Measurements from ENCODE around the gene AOPEP. TPM values are rescaled to one million over a fixed set of nuclear protein-coding genes. Genes with fewer than 3 reads are reported as not detected.

Gene AOPEP
- total and polyA plus RNA-seq, 4 donors: 210 to 311 (median 285) TPM

DNA sequence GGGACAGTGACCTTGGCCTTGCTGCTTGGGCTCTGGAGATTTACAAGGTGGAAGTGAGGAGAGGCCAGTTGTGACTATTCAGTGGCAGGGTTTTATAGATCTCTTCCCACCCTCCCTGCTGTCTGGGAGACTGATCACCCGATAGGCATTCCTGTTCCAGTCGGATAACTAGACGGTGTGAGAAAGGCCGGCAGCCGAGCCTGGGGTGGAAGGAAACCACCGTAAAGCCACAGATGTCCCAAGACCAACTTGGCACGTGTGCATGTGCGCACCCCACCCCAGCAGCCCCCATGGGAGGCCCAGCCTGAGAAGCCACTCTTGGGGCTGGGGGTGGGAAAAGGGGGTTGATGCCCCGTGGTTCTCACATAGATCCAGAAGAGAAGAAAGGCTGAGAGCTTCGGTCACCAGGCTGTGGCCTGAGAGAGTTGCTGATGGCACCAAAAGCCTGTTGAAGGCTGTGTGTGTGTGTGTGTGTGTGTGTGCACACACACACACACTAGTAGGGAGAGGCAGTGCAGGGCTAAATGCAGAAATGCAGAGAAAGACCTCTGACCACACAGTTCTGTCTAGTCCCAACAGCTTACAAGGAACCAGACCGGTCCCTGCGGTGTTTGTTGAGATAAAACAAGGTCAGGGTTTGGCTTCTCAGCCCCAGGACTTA is 365.2 kb downstream of the AOPEP start:
- intact Hi-C loops (cut with DNase I): no loop called here
- peak; percentile 20 for ATAC-seq (ENCODE audit: low FRiP score)
- Histone ChIP-seq H3K4me3 (ENCODE audit: low read length in 2 of 2) (no peak overlapping the region), H3K27me3 (ENCODE audit: control insufficient read depth in 1 of 2, insufficient read depth in 2 of 2, low read length in 1 of 2) (no peaks in the 10 kb centered on the region), H3K9me3 (ENCODE audit: control insufficient read depth, low read length) (no peaks in the 10 kb centered on the region), H3K27ac (ENCODE audit: low read depth in 1 of 2, low read length in 2 of 2) (peak overlapping the region; percentile 75 to 79), H3K4me1 (ENCODE audit: control insufficient read depth in 1 of 2, insufficient read depth in 2 of 2, low read length in 2 of 2) (peaks cover 0 to 9% of the 10 kb centered on the region in 2 donors), H3K36me3 (ENCODE audit: control insufficient read depth in 1 of 2, insufficient read depth in 2 of 2, low read length in 1 of 2) (no peaks in the 10 kb centered on the region)
- WGBS, 2 donors: 10 to 11% methylated on average over 12 of the region's 12 CpGs
- DNase-seq: peak; percentile 53 to 75

- peak overlapping the region; percentile 75 to 79 for H3K27ac ChIP-seq (ENCODE audit: low read depth in 1 of 2, low read length in 2 of 2)
- intact Hi-C loops (cut with DNase I): no loop called here
- peak; percentile 81 to 82 for DNase-seq
- H3K36me3 ChIP-seq (ENCODE audit: control insufficient read depth in 1 of 2, insufficient read depth in 2 of 2, low read length in 1 of 2): no peaks in the 10 kb centered on the region
- 3 to 6% methylated on average over 19 of the region's 19 CpGs for WGBS, 2 donors
- H3K4me3 ChIP-seq (ENCODE audit: low read length in 2 of 2): no peak overlapping the region
- no peaks in the 10 kb centered on the region for H3K9me3 ChIP-seq (ENCODE audit: control insufficient read depth, low read length)
- peaks cover 0 to 9% of the 10 kb centered on the region in 2 donors for H3K4me1 ChIP-seq (ENCODE audit: control insufficient read depth in 1 of 2, insufficient read depth in 2 of 2, low read length in 2 of 2)
- peak; percentile 16 for ATAC-seq (ENCODE audit: low FRiP score)
- no peaks in the 10 kb centered on the region for H3K27me3 ChIP-seq (ENCODE audit: control insufficient read depth in 1 of 2, insufficient read depth in 2 of 2, low read length in 1 of 2)
These were observed 366.0 kb downstream of the AOPEP start for GRCh38 chr9:95092262-95093072.

- peak in 1 of 2 donors; percentile 6 for DNase-seq
- Histone ChIP-seq H3K27me3 (ENCODE audit: control insufficient read depth in 1 of 2, insufficient read depth in 2 of 2, low read length in 1 of 2) (no peaks in the 10 kb centered on the region), H3K27ac (ENCODE audit: low read depth in 1 of 2, low read length in 2 of 2) (peak overlapping the region in 1 of 2 donors; percentile 33), H3K9me3 (ENCODE audit: control insufficient read depth, low read length) (no peaks in the 10 kb centered on the region), H3K36me3 (ENCODE audit: control insufficient read depth in 1 of 2, insufficient read depth in 2 of 2, low read length in 1 of 2) (no peaks in the 10 kb centered on the region), H3K4me1 (ENCODE audit: control insufficient read depth in 1 of 2, insufficient read depth in 2 of 2, low read length in 2 of 2) (peaks cover 2 to 8% of the 10 kb centered on the region in 2 donors), H3K4me3 (ENCODE audit: low read length in 2 of 2) (no peak overlapping the region)
- intact Hi-C loops (cut with DNase I): no loop called here
- 85 to 87% methylated on average over 16 of the region's 16 CpGs for WGBS, 2 donors
- ATAC-seq (ENCODE audit: low FRiP score): no peak
These were observed 367.1 kb downstream of the AOPEP start for GRCh38 chr9:95093586-95093985.

- Histone ChIP-seq H3K9me3 (ENCODE audit: control insufficient read depth, low read length) (no peaks in the 10 kb centered on the region), H3K27me3 (ENCODE audit: control insufficient read depth in 1 of 2, insufficient read depth in 2 of 2, low read length in 1 of 2) (no peaks in the 10 kb centered on the region), H3K4me3 (ENCODE audit: low read length in 2 of 2) (no peak overlapping the region), H3K4me1 (ENCODE audit: control insufficient read depth in 1 of 2, insufficient read depth in 2 of 2, low read length in 2 of 2) (peaks cover 2 to 8% of the 10 kb centered on the region in 2 donors), H3K27ac (ENCODE audit: low read depth in 1 of 2, low read length in 2 of 2) (peak overlapping the region in 1 of 2 donors; percentile 33), H3K36me3 (ENCODE audit: control insufficient read depth in 1 of 2, insufficient read depth in 2 of 2, low read length in 1 of 2) (no peaks in the 10 kb centered on the region)
- 87 to 89% methylated on average over 10 of the region's 10 CpGs for WGBS, 2 donors
- ATAC-seq (ENCODE audit: low FRiP score) (no peak), DNase-seq (no peak)
- intact Hi-C loops (cut with DNase I): no loop called here
These were observed 367.5 kb downstream of the AOPEP start for GRCh38 chr9:95094002-95094401.

GRCh38 chr9:95095641-95096355 is 369.3 kb downstream of the AOPEP start:
- Histone ChIP-seq H3K4me3 (ENCODE audit: low read length in 2 of 2) (no peak overlapping the region), H3K36me3 (ENCODE audit: control insufficient read depth in 1 of 2, insufficient read depth in 2 of 2, low read length in 1 of 2) (no peaks in the 10 kb centered on the region), H3K27ac (ENCODE audit: low read depth in 1 of 2, low read length in 2 of 2) (peak overlapping the region in 1 of 2 donors; percentile 4), H3K27me3 (ENCODE audit: control insufficient read depth in 1 of 2, insufficient read depth in 2 of 2, low read length in 1 of 2) (no peaks in the 10 kb centered on the region), H3K9me3 (ENCODE audit: control insufficient read depth, low read length) (no peaks in the 10 kb centered on the region), H3K4me1 (ENCODE audit: control insufficient read depth in 1 of 2, insufficient read depth in 2 of 2, low read length in 2 of 2) (peaks cover 5 to 7% of the 10 kb centered on the region in 2 donors)
- 76 to 80% methylated on average over 22 of the region's 22 CpGs for WGBS, 2 donors
- no peak for ATAC-seq (ENCODE audit: low FRiP score)
- DNase-seq: peak in 1 of 2 donors; percentile 38
- intact Hi-C loops (cut with DNase I): no loop called here

- H3K9me3 ChIP-seq (ENCODE audit: control insufficient read depth, low read length): no peaks in the 10 kb centered on the region
- H3K27me3 ChIP-seq (ENCODE audit: control insufficient read depth in 1 of 2, insufficient read depth in 2 of 2, low read length in 1 of 2): no peaks in the 10 kb centered on the region
- H3K4me3 ChIP-seq (ENCODE audit: low read length in 2 of 2): no peak overlapping the region
- no peak overlapping the region for H3K27ac ChIP-seq (ENCODE audit: low read depth in 1 of 2, low read length in 2 of 2)
- intact Hi-C loops (cut with DNase I): no loop called here
- H3K36me3 ChIP-seq (ENCODE audit: control insufficient read depth in 1 of 2, insufficient read depth in 2 of 2, low read length in 1 of 2): no peaks in the 10 kb centered on the region
- WGBS, 2 donors: 91 to 92% methylated on average over 12 of the region's 12 CpGs
- peaks cover 3 to 5% of the 10 kb centered on the region in 2 donors for H3K4me1 ChIP-seq (ENCODE audit: control insufficient read depth in 1 of 2, insufficient read depth in 2 of 2, low read length in 2 of 2)
- ATAC-seq (ENCODE audit: low FRiP score) (no peak), DNase-seq (peak in 1 of 2 donors; percentile 46)
These were observed 369.9 kb downstream of the AOPEP start for GRCh38 chr9:95096381-95096780.

DNA sequence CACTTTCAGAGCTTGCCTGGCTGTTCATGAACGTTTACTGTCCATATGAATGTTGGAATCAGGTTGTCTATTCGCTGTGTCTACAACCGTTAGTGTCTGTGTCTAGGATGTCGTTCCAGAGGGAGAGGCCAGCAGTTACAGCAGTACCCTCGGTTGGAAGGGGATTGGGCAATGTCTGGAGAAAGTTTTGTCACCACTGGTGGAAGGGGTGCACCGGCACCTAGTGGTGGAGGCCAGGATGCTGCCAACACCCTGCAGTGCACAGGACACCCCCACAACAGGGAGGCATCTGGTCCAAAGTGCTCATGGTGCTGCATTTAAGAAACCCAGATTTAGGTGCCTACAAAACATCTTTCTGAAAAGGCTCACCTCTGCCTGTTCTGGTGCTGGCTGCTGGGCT is 370.3 kb downstream of the AOPEP start:
- Histone ChIP-seq H3K4me1 (ENCODE audit: control insufficient read depth in 1 of 2, insufficient read depth in 2 of 2, low read length in 2 of 2) (peaks cover 0 to 5% of the 10 kb centered on the region in 2 donors), H3K36me3 (ENCODE audit: control insufficient read depth in 1 of 2, insufficient read depth in 2 of 2, low read length in 1 of 2) (no peaks in the 10 kb centered on the region), H3K27ac (ENCODE audit: low read depth in 1 of 2, low read length in 2 of 2) (no peak overlapping the region), H3K4me3 (ENCODE audit: low read length in 2 of 2) (no peak overlapping the region), H3K27me3 (ENCODE audit: control insufficient read depth in 1 of 2, insufficient read depth in 2 of 2, low read length in 1 of 2) (no peaks in the 10 kb centered on the region), H3K9me3 (ENCODE audit: control insufficient read depth, low read length) (no peaks in the 10 kb centered on the region)
- ATAC-seq (ENCODE audit: low FRiP score) (no peak), DNase-seq (peak in 1 of 2 donors; percentile 11)
- intact Hi-C loops (cut with DNase I): no loop called here
- WGBS, 2 donors: 74 to 76% methylated on average over 6 of the region's 6 CpGs

DNA sequence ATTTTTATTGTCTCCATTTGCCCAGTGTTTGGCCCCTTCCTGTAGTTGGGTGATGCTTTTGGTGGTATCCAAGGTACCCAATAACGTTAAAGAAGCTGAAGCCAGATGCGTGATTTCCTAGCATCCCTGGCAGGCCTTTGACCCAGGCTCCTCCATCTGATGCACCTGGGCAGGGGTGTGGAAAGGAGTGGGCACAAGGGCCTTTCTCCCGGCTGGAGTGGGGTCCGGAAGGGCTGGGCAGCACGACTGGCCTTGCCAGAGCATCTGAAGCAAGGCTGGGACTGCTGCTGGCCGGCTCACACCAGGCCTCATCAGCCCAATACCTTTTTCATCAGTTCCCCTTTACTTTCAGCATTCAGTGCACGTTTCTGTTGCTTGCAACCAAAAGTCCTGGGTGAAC is 370.8 kb downstream of the AOPEP start:
- Histone ChIP-seq H3K36me3 (ENCODE audit: control insufficient read depth in 1 of 2, insufficient read depth in 2 of 2, low read length in 1 of 2) (no peaks in the 10 kb centered on the region), H3K27ac (ENCODE audit: low read depth in 1 of 2, low read length in 2 of 2) (no peak overlapping the region), H3K27me3 (ENCODE audit: control insufficient read depth in 1 of 2, insufficient read depth in 2 of 2, low read length in 1 of 2) (no peaks in the 10 kb centered on the region), H3K9me3 (ENCODE audit: control insufficient read depth, low read length) (no peaks in the 10 kb centered on the region), H3K4me1 (ENCODE audit: control insufficient read depth in 1 of 2, insufficient read depth in 2 of 2, low read length in 2 of 2) (peaks cover 0 to 5% of the 10 kb centered on the region in 2 donors), H3K4me3 (ENCODE audit: low read length in 2 of 2) (no peak overlapping the region)
- 78 to 87% methylated on average over 7 of the region's 7 CpGs for WGBS, 2 donors
- ATAC-seq (ENCODE audit: low FRiP score) (no peak), DNase-seq (peak in 1 of 2 donors; percentile 34)
- intact Hi-C loops (cut with DNase I): no loop called here

All from aorta (tissue), 5 donors.